H1 (cell line): ENCODE data around the gene TMEM151A. TPM values are rescaled to one million over a fixed set of nuclear protein-coding genes. Genes with fewer than 3 reads are reported as not detected.

Source experiments
- CTCF ChIA-PET: fragments of 300-600 bp; sonication (Branson Sonifier 250); formaldehyde crosslinking; loops from one replicate; lab custom pipeline; 2021; ENCODE audit not compliant: partially characterized antibody; lab: Charles Lee
- POLR2A ChIA-PET: fragments of 300-600 bp; sonication (Branson Sonifier 250); formaldehyde crosslinking; loops from one replicate; lab custom pipeline; 2021; ENCODE audit warnings: inconsistent platforms; ENCODE audit not compliant: partially characterized antibody; lab: Charles Lee
- DNase-seq, 2 experiments: peaks; one replicate each; pipeline versions ENCODE4 v3.0.0 to v3.0.0-alpha.2; 2010 to 2022; ENCODE audit warnings: low spot score in 2 of 2, low read depth in 1 of 2, mixed read lengths in 1 of 2
- FAIRE-seq: peaks from 2 replicates; lab custom pipeline; 2011; peaks lifted over from hg19 to GRCh38; lab: Jason Lieb, UNC
- H2AFZ ChIP-seq: 2 replicates; pipeline ENCODE4 v1.8.1; 2012; ENCODE audit warnings: low read length, inconsistent platforms
- H2AK5ac ChIP-seq: 2 replicates; pipeline ENCODE4 v1.6.1; 2013; ENCODE audit warnings: low read depth, low read length
- H2BK120ac ChIP-seq: replicated peaks from 2 replicates; pipeline ENCODE3; 2013; ENCODE audit warnings: low read depth, low read length, inconsistent platforms
- H2BK12ac ChIP-seq: 2 replicates; pipeline ENCODE4 v1.6.1; 2013; ENCODE audit warnings: low read depth, low read length
- H2BK15ac ChIP-seq: 2 replicates; pipeline ENCODE4 v1.6.1; 2013; ENCODE audit warnings: low read length
- H2BK20ac ChIP-seq: 2 replicates; pipeline ENCODE4 v1.6.1; 2013; ENCODE audit warnings: low read length
- H2BK5ac ChIP-seq: 2 replicates; pipeline ENCODE4 v1.6.1; 2013; ENCODE audit warnings: low read depth, low read length
- H3K14ac ChIP-seq: 2 replicates; pipeline ENCODE4 v1.6.1; 2013; ENCODE audit warnings: inconsistent platforms; ENCODE audit not compliant: insufficient read length
- H3K18ac ChIP-seq: 2 replicates; pipeline ENCODE4 v1.6.1; 2013; ENCODE audit warnings: low read length; ENCODE audit errors: extremely low read depth
- H3K23ac ChIP-seq: 2 replicates; pipeline ENCODE4 v1.6.1; 2013; ENCODE audit warnings: inconsistent platforms; ENCODE audit not compliant: insufficient read length
- H3K23me2 ChIP-seq: 2 replicates; pipeline ENCODE4 v1.6.1; 2013; ENCODE audit warnings: low read depth, low read length
- H3K27ac ChIP-seq: 2 replicates; pipeline ENCODE4 v1.6.1; 2011; ENCODE audit warnings: low read depth, low read length, inconsistent platforms
- H3K27me3 ChIP-seq, 4 experiments: replicated peaks in 1 of 4; 1 replicate in 1 of 4; 2 replicates in 3 of 4; pipeline versions ENCODE4 v1.6.1 to v1.8.1; 2011 to 2013; ENCODE audit warnings: low read length in 3 of 4, mild to moderate bottlenecking in 3 of 4, inconsistent platforms in 2 of 4, mixed read lengths in 2 of 4, moderate library complexity in 1 of 4; ENCODE audit not compliant: control insufficient read depth in 3 of 4, insufficient read depth in 3 of 4; ENCODE audit errors: extremely low read depth in 1 of 4
- H3K36me3 ChIP-seq, 4 experiments: 2 replicates each; pipeline versions ENCODE4 v1.6.1 to v1.8.1; 2011 to 2013; ENCODE audit warnings: mild to moderate bottlenecking in 4 of 4, low read length in 3 of 4, moderate library complexity in 2 of 4, control low read depth in 1 of 4, inconsistent platforms in 1 of 4; ENCODE audit not compliant: insufficient read depth in 4 of 4, control insufficient read depth in 2 of 4
- H3K4ac ChIP-seq: replicated peaks from 2 replicates; pipeline ENCODE3; 2013; ENCODE audit warnings: low read length, low read depth, mixed read lengths, inconsistent platforms; ENCODE audit not compliant: insufficient read length
- H3K4me1 ChIP-seq, 4 experiments: replicated peaks in 1 of 4; 1 replicate in 1 of 4; 2 replicates in 3 of 4; pipeline versions ENCODE4 v1.6.1 to v1.8.1; 2011 to 2013; ENCODE audit warnings: low read length in 3 of 4, inconsistent platforms in 2 of 4, mixed read lengths in 1 of 4; ENCODE audit not compliant: insufficient read depth in 4 of 4, control insufficient read depth in 3 of 4
- H3K4me2 ChIP-seq, 2 experiments: 2 replicates each; pipeline versions ENCODE4 v1.6.1 to v1.8.1; 2011 to 2013; ENCODE audit warnings: low read depth in 2 of 2, low read length in 2 of 2, control low read depth in 1 of 2, inconsistent platforms in 1 of 2, mild to moderate bottlenecking in 1 of 2; ENCODE audit not compliant: insufficient read depth in 1 of 2
- H3K4me3 ChIP-seq, 4 experiments: fragments of 200-600, 300-600 bp in 1 of 4; sonication (generic), shearing (Covaris generic), sonication (Bioruptor Twin) in 1 of 4; 2 replicates each; pipeline versions ENCODE4 v1.5.1 to v1.8.1; 2011 to 2016; ENCODE audit warnings: low read length in 4 of 4, low read depth in 3 of 4, control low read depth in 2 of 4, inconsistent platforms in 2 of 4, mild to moderate bottlenecking in 2 of 4, mixed read lengths in 1 of 4, moderate library complexity in 1 of 4; ENCODE audit not compliant: insufficient read depth in 2 of 4; ENCODE audit errors: extremely low read depth in 1 of 4
- H3K56ac ChIP-seq: replicated peaks from 2 replicates; pipeline ENCODE3; 2013; ENCODE audit warnings: low read depth, mild to moderate bottlenecking, mixed read lengths, low read length, inconsistent platforms; ENCODE audit not compliant: insufficient read length
- H3K79me1 ChIP-seq: 2 replicates; pipeline ENCODE4 v1.6.1; 2013; ENCODE audit warnings: low read depth, low read length, control low read depth
- H3K79me2 ChIP-seq, 2 experiments: 2 replicates each; pipeline versions ENCODE4 v1.6.1 to v1.8.1; 2012 to 2013; ENCODE audit warnings: low read length in 2 of 2, mild to moderate bottlenecking in 2 of 2, inconsistent platforms in 1 of 2; ENCODE audit not compliant: insufficient read depth in 2 of 2, control insufficient read depth in 1 of 2
- H3K9ac ChIP-seq, 4 experiments: replicated peaks in 1 of 4; 1 replicate in 1 of 4; 2 replicates in 3 of 4; pipeline versions ENCODE4 v1.6.1 to v1.8.1; 2011 to 2013; ENCODE audit warnings: low read depth in 3 of 4, low read length in 3 of 4, control low read depth in 2 of 4, mild to moderate bottlenecking in 2 of 4, moderate library complexity in 2 of 4, inconsistent platforms in 1 of 4; ENCODE audit errors: extremely low read depth in 1 of 4
- H3K9me3 ChIP-seq, 2 experiments: 2 replicates each; pipeline versions ENCODE4 v1.6.1 to v1.8.1; 2012 to 2013; ENCODE audit warnings: mild to moderate bottlenecking in 2 of 2, moderate library complexity in 2 of 2, control low read depth in 1 of 2, inconsistent platforms in 1 of 2, low read depth in 1 of 2, low read length in 1 of 2, mixed read lengths in 1 of 2; ENCODE audit not compliant: insufficient read depth in 2 of 2
- H4K20me1 ChIP-seq, 2 experiments: replicated peaks in 1 of 2; 2 replicates each; pipeline versions ENCODE3 to v1.8.1; 2011 to 2013; ENCODE audit warnings: inconsistent platforms in 2 of 2, low read length in 2 of 2, mild to moderate bottlenecking in 1 of 2; ENCODE audit not compliant: insufficient read depth in 2 of 2, control insufficient read depth in 1 of 2
- H4K5ac ChIP-seq: 2 replicates; pipeline ENCODE4 v1.6.1; 2013; ENCODE audit warnings: low read length, low read depth, mixed read lengths, inconsistent platforms; ENCODE audit not compliant: insufficient read length
- H4K8ac ChIP-seq: 2 replicates; pipeline ENCODE4 v1.8.0; 2013; ENCODE audit warnings: mild to moderate bottlenecking, moderate library complexity, low read length, inconsistent platforms; ENCODE audit not compliant: insufficient read depth; ENCODE audit errors: extremely low read depth
- H4K91ac ChIP-seq: replicated peaks from 2 replicates; pipeline ENCODE3; 2013; ENCODE audit warnings: low read length, mixed read lengths, inconsistent platforms; ENCODE audit not compliant: insufficient read length
- CBX5 ChIP-seq: fragments of 300-800, 300-1000 bp; sonication (generic); IDR thresholded peaks from 2 replicates; pipeline ENCODE4 v1.7.1; 2016; ENCODE audit warnings: antibody characterized with exemption, low read length, low read depth
- SIN3A ChIP-seq, 2 experiments: IDR thresholded peaks in 1 of 2; conservative IDR thresholded peaks in 1 of 2; 2 replicates each; pipeline ENCODE4 v1.6.1; 2011 to 2012; ENCODE audit warnings: low read length in 2 of 2, improper control_type of control experiment in 1 of 2, low read depth in 1 of 2, mild to moderate bottlenecking in 1 of 2
- TAF1 ChIP-seq: IDR thresholded peaks from 2 replicates; pipeline ENCODE4 v1.6.1; 2011; ENCODE audit warnings: mild to moderate bottlenecking, low read depth, low read length
- WGBS, 2 experiments: shearing (Covaris generic) in 1 of 2; methylation state at CpG; one replicate each; pipeline versions ENCODE4 v1.1.6 to v1.1.7; 2013 to 2015; ENCODE audit warnings: low lambda C conversion rate in 2 of 2, mixed read lengths in 2 of 2, inconsistent platforms in 1 of 2, low coverage in 1 of 2, missing lambda C conversion rate in 1 of 2; ENCODE audit not compliant: insufficient replicate concordance in 2 of 2, insufficient coverage in 1 of 2, insufficient read length in 1 of 2; ENCODE audit errors: extremely low coverage in 1 of 2, missing lambda C conversion rate in 1 of 2; 5-methylcytosine and 5-hydroxymethylcytosine counted together
- polyA plus RNA-seq, 7 experiments: library from polyadenylated mRNA; depleted of rRNA in 3 of 7; stranded (reverse) in 5 of 7; unstranded in 2 of 7; fragments of >200 nt in 5 of 7; fragments of 200-250 nt in 2 of 7; gene quantifications; 1 replicate in 5 of 7; 2 replicates in 1 of 7; 4 replicates in 1 of 7; pipeline versions ENCODE4 v1.2.1 to v1.2.3, GENCODE V29; 2011 to 2013; ENCODE audit warnings: missing spikeins in 2 of 7, mixed read lengths in 2 of 7
- total RNA-seq: library from RNA; stranded (reverse); fragmentation: NEBNext Ultra II Directional; extraction: Animal tissue kit (Norgen Biotek cat#: 25700); gene quantifications from 2 replicates; pipeline ENCODE4 v1.2.1, GENCODE V29; 2021

TMEM151A gene
- total and polyA plus RNA-seq, 2 of the 8 experiments (the other 6 are each of a cell fraction or from before 2014, with no cell fraction given): 3.2 TPM

DNA sequence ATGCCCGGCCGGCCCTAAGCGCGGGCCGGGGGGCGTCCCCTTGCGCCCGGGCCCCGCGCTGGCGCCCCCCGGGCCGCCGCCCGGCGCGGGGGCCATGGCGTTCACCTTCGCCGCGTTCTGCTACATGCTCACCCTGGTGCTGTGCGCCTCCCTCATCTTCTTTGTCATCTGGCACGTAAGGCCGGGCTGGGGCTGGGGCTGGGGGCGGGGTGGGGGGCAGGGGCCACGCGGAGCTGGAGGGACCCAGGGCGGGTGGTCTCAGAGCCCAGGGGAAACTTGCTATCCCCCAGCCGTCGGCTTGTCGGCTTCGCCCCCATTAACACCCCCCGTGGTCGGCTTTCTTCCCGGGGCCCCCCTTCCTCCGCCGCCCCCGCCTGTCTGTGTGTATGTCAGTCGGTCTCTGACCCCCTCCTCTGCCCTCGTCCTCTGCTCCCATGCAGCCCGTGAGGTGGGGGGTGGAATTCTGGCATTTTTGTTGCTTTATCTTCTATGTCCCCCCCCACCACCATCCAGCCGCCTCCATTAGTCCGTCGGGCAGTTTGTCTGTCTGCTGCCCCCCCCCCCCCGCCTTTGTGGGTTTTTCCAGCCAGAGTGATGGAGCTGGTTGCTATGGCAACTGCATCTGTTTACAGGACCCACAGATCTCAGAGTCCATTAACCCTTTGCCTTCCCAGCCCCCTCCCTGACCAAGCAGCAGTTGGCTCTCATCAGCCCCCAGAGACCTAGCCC lies 13.2 kb upstream of the TMEM151A start:
- no peak for FAIRE-seq
- no peaks in the 10 kb centered on the region for H3K79me2 ChIP-seq
- peak overlapping the region; percentile 26 to 61 (median 40); a peak in 6 of 8 replicates for H3K4me3 ChIP-seq
- peaks cover 0 to 16% (median 3%) of the 10 kb centered on the region in 4 experiments; a peak in 5 of 8 replicates for H3K36me3 ChIP-seq
- H3K27ac ChIP-seq: no peak overlapping the region
- H4K20me1 ChIP-seq: peaks cover 5 to 23% of the 10 kb centered on the region in 2 experiments
- H3K4ac ChIP-seq: no peak overlapping the region
- no peak overlapping the region for H2AK5ac ChIP-seq
- no peak overlapping the region for H2BK15ac ChIP-seq
- no peak overlapping the region for H2BK12ac ChIP-seq
- peaks cover 0 to 17% (median 13%) of the 10 kb centered on the region in 4 experiments; a peak in 5 of 7 replicates for H3K4me1 ChIP-seq
- TF ChIP-seq SIN3A (conservative IDR thresholded peaks at IDR 0.05 in 1 of 2, IDR thresholded peaks at IDR 0.05 in 1 of 2; ENCODE audit: low read depth in 1 of 2, low read length in 2 of 2): peak in 1 of 2 experiments; percentile 16; a peak in 1 of 4 replicates
- 0 out of 2 replicates have a peak, but pooled peaks have one; percentile 17 for TF ChIP-seq TAF1
- no peak for TF ChIP-seq CBX5
- DNase-seq: no peak
- H3K18ac ChIP-seq: no peak overlapping the region
- H4K8ac ChIP-seq: no peak overlapping the region
- no peak overlapping the region for H3K14ac ChIP-seq
- H2BK120ac ChIP-seq: no peak overlapping the region
- CTCF ChIA-PET: interaction anchor here (0.6 to 3.3 kb wide), 7 partner anchors 7 to 92 kb away, joined by 3 to 10 read pairs (median 3); partner anchors contain the start of gene RIN1
- H3K23me2 ChIP-seq: peaks cover 4% of the 10 kb centered on the region; the same call in 1 of the 2 replicates
- H3K9me3 ChIP-seq: no peaks in the 10 kb centered on the region
- H3K4me2 ChIP-seq: peak overlapping the region; percentile 73 to 77
- POLR2A ChIA-PET: interaction anchor here (1.1 to 7.9 kb wide), 6 partner anchors 9 to 231 kb away, joined by 3 to 125 read pairs (median 8); partner anchors contain the start of genes RAB1B, RIN1, TMEM151A and YIF1A
- WGBS, 2 experiments: 2% methylated on average over 20 of the region's 45 CpGs; no CpG with 5 or more reads in 1 of the 2 experiments
- H3K9ac ChIP-seq: peak overlapping the region in 2 of 4 experiments; percentile 40 to 45; a peak in 3 of 7 replicates
- no peak overlapping the region for H2AFZ ChIP-seq
- H4K5ac ChIP-seq: no peak overlapping the region
- no peak overlapping the region for H3K23ac ChIP-seq
- H4K91ac ChIP-seq: no peak overlapping the region
- H3K27me3 ChIP-seq: peaks cover 0 to 4% (median under 1%) of the 10 kb centered on the region in 4 experiments; a peak in 2 of 7 replicates
- no peak overlapping the region for H3K56ac ChIP-seq
- H3K79me1 ChIP-seq: no peaks in the 10 kb centered on the region
- no peak overlapping the region for H2BK5ac ChIP-seq
- H2BK20ac ChIP-seq: no peak overlapping the region
